Astrocyte of the cerebellum (primary cell): ENCODE data around the gene RBM45.

Experiments used
- DNase-seq: peaks from one replicate; pipeline ENCODE4 v3.0.0-alpha.2; 2011; ENCODE audit warnings: low read depth
- H3K4me3 ChIP-seq: 2 replicates; pipeline ENCODE4 v1.5.1; 2011; ENCODE audit warnings: mild to moderate bottlenecking, low read depth, low read length, moderate library complexity
- CTCF ChIP-seq: IDR thresholded peaks from 2 replicates; pipeline ENCODE4 v1.5.1; 2012; ENCODE audit warnings: low read length, low read depth, moderate library complexity, mild to moderate bottlenecking; ENCODE audit errors: missing control alignments
- in situ Hi-C: cut with HindIII; loops from 2 replicates; pipeline ENCODE4 v1.10.0; 2017; ENCODE audit warnings: low sequenced_read_pairs

Gene RBM45

GRCh38 chr2:178136321-178137025, 24.2 kb downstream of the RBM45 start:
- no peak overlapping the region for H3K4me3 ChIP-seq
- no peak for TF ChIP-seq CTCF
- in situ Hi-C loops, result loop anchor here (25.0 kb wide), 2 partner anchors 151 to 276 kb away; no protein-coding TSS in a partner anchor
- DNase-seq, result no peak

GRCh38 chr2:178142274-178143065, 30.2 kb downstream of the RBM45 start:
- TF ChIP-seq CTCF, result no peak
- DNase-seq, result no peak
- H3K4me3 ChIP-seq, result no peak overlapping the region
- in situ Hi-C loops, result loop anchor here (25.0 kb wide), 2 partner anchors 145 to 270 kb away; no protein-coding TSS in a partner anchor

- in situ Hi-C loops, result loop anchor here (25.0 kb wide), 2 partner anchors 144 to 269 kb away; no protein-coding TSS in a partner anchor
- no peak for TF ChIP-seq CTCF
- DNase-seq, result no peak
- H3K4me3 ChIP-seq, result no peak overlapping the region
Observed at GRCh38 chr2:178143481-178143880, 31.2 kb downstream of the RBM45 start.

GRCh38 chr2:178152033-178152432, 39.8 kb downstream of the RBM45 start:
- TF ChIP-seq CTCF, result no peak
- H3K4me3 ChIP-seq, result no peak overlapping the region
- in situ Hi-C loops, result no loop called here

GRCh38 chr2:178152542-178152941, 40.3 kb downstream of the RBM45 start:
- in situ Hi-C loops, result no loop called here
- no peak for DNase-seq
- no peak overlapping the region for H3K4me3 ChIP-seq

More at GRCh38 chr2:178152033-178152432, 39.8 kb downstream of the RBM45 start:
- no peak for DNase-seq

More at GRCh38 chr2:178152542-178152941, 40.3 kb downstream of the RBM45 start:
- no peak for TF ChIP-seq CTCF
